GM23338 (cell line): Measurements from ENCODE around the gene PLA2R1. TPM values are rescaled to one million over a fixed set of nuclear protein-coding genes. Genes with fewer than 3 reads are reported as not detected.

Experiments
- EZH2phosphoT487 ChIP-seq: fragments of 200-600 bp; sonication (generic); IDR thresholded peaks from one replicate; pipeline ENCODE4 v1.8.1; 2018; ENCODE audit warnings: antibody characterized with exemption; ENCODE audit not compliant: unreplicated experiment
- JUNB ChIP-seq: IDR thresholded peaks from one replicate; pipeline ENCODE4 v1.6.1; 2016; ENCODE audit warnings: antibody characterized with exemption; ENCODE audit not compliant: unreplicated experiment
- ZNF114 ChIP-seq: fragments of 250-450 bp; sonication (Bioruptor Pico); IDR thresholded peaks from 2 replicates; pipeline ENCODE4 v1.5.0; 2020; ENCODE audit warnings: mild to moderate bottlenecking, moderate library complexity
- polyA plus RNA-seq: library from polyadenylated mRNA; unstranded; fragments of >200 nt; fragmentation: Nextera tagmentation; extraction: Ambion mirVana; gene quantifications from 2 replicates; pipeline ENCODE4 v1.2.1, GENCODE V29; 2016
- total RNA-seq: library from RNA; depleted of rRNA; stranded (reverse); fragments of >200 nt; shearing (Covaris generic); gene quantifications from 2 replicates; pipeline ENCODE4 v1.2.3, GENCODE V29; 2014
- TF ChIP-seq, protein P1 (sequence below): fragments of 250-450 bp; sonication (Bioruptor Pico); IDR thresholded peaks from 2 replicates; pipeline ENCODE4 v1.5.0; 2020; ENCODE audit warnings: mild to moderate bottlenecking, moderate library complexity
- TF ChIP-seq, protein P2 (sequence below), 2 experiments: fragments of 200-600 bp in 1 of 2; sonication (generic) in 1 of 2; conservative IDR thresholded peaks; 2 replicates each; pipeline versions ENCODE4 v1.5.1 to v1.6.1; 2016 to 2017; ENCODE audit warnings: antibody characterized with exemption in 2 of 2, low read depth in 2 of 2, mild to moderate bottlenecking in 2 of 2, moderate library complexity in 1 of 2
- TF ChIP-seq, protein P3 (sequence below): IDR thresholded peaks from one replicate; pipeline ENCODE4 v1.6.1; 2018; ENCODE audit warnings: antibody characterized with exemption; ENCODE audit not compliant: unreplicated experiment

The PLA2R1 gene
- total and polyA plus RNA-seq, 2 experiments from 2014 or later = 0.57 to 1.2 TPM

DNA sequence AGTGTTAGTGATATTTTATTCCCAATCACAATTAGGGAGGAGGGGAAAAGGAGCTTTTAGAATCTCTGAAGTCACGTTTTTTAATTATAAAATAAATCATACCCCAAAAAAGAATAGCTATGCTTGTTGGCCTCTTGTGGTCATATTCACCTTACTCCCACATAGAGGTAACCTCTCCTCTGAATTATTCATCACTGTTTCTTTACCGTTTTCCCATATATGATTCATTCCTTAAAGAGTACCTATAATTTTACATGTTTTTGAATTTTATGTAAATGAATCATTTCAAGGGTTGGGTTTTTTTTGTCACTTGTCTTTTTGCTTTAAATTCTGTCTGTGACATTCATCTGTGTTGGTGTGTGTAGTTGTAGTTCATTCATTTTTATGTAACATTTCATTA, 153.8 kb downstream of the PLA2R1 start (continued):
- TF ChIP-seq, protein P1, sequence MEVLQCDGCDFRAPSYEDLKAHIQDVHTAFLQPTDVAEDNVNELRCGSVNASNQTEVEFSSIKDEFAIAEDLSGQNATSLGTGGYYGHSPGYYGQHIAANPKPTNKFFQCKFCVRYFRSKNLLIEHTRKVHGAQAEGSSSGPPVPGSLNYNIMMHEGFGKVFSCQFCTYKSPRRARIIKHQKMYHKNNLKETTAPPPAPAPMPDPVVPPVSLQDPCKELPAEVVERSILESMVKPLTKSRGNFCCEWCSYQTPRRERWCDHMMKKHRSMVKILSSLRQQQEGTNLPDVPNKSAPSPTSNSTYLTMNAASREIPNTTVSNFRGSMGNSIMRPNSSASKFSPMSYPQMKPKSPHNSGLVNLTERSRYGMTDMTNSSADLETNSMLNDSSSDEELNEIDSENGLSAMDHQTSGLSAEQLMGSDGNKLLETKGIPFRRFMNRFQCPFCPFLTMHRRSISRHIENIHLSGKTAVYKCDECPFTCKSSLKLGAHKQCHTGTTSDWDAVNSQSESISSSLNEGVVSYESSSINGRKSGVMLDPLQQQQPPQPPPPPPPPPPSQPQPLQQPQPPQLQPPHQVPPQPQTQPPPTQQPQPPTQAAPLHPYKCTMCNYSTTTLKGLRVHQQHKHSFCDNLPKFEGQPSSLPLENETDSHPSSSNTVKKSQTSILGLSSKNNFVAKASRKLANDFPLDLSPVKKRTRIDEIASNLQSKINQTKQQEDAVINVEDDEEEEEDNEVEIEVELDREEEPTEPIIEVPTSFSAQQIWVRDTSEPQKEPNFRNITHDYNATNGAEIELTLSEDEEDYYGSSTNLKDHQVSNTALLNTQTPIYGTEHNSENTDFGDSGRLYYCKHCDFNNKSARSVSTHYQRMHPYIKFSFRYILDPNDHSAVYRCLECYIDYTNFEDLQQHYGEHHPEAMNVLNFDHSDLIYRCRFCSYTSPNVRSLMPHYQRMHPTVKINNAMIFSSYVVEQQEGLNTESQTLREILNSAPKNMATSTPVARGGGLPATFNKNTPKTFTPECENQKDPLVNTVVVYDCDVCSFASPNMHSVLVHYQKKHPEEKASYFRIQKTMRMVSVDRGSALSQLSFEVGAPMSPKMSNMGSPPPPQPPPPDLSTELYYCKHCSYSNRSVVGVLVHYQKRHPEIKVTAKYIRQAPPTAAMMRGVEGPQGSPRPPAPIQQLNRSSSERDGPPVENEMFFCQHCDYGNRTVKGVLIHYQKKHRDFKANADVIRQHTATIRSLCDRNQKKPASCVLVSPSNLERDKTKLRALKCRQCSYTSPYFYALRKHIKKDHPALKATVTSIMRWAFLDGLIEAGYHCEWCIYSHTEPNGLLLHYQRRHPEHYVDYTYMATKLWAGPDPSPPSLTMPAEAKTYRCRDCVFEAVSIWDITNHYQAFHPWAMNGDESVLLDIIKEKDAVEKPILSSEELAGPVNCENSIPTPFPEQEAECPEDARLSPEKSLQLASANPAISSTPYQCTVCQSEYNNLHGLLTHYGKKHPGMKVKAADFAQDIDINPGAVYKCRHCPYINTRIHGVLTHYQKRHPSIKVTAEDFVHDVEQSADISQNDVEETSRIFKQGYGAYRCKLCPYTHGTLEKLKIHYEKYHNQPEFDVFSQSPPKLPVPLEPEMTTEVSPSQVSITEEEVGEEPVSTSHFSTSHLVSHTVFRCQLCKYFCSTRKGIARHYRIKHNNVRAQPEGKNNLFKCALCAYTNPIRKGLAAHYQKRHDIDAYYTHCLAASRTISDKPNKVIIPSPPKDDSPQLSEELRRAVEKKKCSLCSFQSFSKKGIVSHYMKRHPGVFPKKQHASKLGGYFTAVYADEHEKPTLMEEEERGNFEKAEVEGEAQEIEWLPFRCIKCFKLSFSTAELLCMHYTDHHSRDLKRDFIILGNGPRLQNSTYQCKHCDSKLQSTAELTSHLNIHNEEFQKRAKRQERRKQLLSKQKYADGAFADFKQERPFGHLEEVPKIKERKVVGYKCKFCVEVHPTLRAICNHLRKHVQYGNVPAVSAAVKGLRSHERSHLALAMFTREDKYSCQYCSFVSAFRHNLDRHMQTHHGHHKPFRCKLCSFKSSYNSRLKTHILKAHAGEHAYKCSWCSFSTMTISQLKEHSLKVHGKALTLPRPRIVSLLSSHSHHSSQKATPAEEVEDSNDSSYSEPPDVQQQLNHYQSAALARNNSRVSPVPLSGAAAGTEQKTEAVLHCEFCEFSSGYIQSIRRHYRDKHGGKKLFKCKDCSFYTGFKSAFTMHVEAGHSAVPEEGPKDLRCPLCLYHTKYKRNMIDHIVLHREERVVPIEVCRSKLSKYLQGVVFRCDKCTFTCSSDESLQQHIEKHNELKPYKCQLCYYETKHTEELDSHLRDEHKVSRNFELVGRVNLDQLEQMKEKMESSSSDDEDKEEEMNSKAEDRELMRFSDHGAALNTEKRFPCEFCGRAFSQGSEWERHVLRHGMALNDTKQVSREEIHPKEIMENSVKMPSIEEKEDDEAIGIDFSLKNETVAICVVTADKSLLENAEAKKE = no peak
- TF ChIP-seq ZNF114 (no peak), JUNB (no peak), EZH2phosphoT487 (no peak)
- TF ChIP-seq, protein P2, sequence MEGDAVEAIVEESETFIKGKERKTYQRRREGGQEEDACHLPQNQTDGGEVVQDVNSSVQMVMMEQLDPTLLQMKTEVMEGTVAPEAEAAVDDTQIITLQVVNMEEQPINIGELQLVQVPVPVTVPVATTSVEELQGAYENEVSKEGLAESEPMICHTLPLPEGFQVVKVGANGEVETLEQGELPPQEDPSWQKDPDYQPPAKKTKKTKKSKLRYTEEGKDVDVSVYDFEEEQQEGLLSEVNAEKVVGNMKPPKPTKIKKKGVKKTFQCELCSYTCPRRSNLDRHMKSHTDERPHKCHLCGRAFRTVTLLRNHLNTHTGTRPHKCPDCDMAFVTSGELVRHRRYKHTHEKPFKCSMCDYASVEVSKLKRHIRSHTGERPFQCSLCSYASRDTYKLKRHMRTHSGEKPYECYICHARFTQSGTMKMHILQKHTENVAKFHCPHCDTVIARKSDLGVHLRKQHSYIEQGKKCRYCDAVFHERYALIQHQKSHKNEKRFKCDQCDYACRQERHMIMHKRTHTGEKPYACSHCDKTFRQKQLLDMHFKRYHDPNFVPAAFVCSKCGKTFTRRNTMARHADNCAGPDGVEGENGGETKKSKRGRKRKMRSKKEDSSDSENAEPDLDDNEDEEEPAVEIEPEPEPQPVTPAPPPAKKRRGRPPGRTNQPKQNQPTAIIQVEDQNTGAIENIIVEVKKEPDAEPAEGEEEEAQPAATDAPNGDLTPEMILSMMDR (conservative IDR thresholded peaks at IDR 0.05; ENCODE audit: low read depth in 2 of 2) = no peak
- TF ChIP-seq, protein P3, sequence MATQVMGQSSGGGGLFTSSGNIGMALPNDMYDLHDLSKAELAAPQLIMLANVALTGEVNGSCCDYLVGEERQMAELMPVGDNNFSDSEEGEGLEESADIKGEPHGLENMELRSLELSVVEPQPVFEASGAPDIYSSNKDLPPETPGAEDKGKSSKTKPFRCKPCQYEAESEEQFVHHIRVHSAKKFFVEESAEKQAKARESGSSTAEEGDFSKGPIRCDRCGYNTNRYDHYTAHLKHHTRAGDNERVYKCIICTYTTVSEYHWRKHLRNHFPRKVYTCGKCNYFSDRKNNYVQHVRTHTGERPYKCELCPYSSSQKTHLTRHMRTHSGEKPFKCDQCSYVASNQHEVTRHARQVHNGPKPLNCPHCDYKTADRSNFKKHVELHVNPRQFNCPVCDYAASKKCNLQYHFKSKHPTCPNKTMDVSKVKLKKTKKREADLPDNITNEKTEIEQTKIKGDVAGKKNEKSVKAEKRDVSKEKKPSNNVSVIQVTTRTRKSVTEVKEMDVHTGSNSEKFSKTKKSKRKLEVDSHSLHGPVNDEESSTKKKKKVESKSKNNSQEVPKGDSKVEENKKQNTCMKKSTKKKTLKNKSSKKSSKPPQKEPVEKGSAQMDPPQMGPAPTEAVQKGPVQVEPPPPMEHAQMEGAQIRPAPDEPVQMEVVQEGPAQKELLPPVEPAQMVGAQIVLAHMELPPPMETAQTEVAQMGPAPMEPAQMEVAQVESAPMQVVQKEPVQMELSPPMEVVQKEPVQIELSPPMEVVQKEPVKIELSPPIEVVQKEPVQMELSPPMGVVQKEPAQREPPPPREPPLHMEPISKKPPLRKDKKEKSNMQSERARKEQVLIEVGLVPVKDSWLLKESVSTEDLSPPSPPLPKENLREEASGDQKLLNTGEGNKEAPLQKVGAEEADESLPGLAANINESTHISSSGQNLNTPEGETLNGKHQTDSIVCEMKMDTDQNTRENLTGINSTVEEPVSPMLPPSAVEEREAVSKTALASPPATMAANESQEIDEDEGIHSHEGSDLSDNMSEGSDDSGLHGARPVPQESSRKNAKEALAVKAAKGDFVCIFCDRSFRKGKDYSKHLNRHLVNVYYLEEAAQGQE = no peak
